ENCODE results near the gene RNPEPL1. TPM values are rescaled to one million over a fixed set of nuclear protein-coding genes. Genes with fewer than 3 reads are reported as not detected.

The RNPEPL1 gene
- total RNA-seq, 1 experiment from 2014 or later: 28.4 TPM

- Histone ChIP-seq H3K79me2 (ENCODE audit: low read length) (peaks cover 37% of the 10 kb centered on the region), H3K4me1 (ENCODE audit: low read length) (peaks cover 38% of the 10 kb centered on the region), H4K20me1 (ENCODE audit: insufficient read depth, low read depth, low read length) (no peaks in the 10 kb centered on the region; the same call in 1 of the 2 replicates)
Measured at GRCh38 chr2:240570531-240571313, 2.4 kb downstream of the RNPEPL1 start.

GRCh38 chr2:240571314-240571973, 3.2 kb downstream of the RNPEPL1 start:
- Histone ChIP-seq H3K4me1 (ENCODE audit: low read length) (peaks cover 32% of the 10 kb centered on the region), H3K9me2 (replicated peaks; ENCODE audit: insufficient read depth, low read length) (no peaks in the 10 kb centered on the region), H4K20me1 (ENCODE audit: insufficient read depth, low read depth, low read length) (no peaks in the 10 kb centered on the region; the same call in 1 of the 2 replicates), H2AFZ (ENCODE audit: low read length) (no peak overlapping the region), H3K4me3 (ENCODE audit: low read length) (no peak overlapping the region), H3K9ac (ENCODE audit: low read length) (no peak overlapping the region), H3K79me2 (ENCODE audit: low read length) (peaks cover 37% of the 10 kb centered on the region), H3K36me3 (ENCODE audit: insufficient read depth, low read length) (no peaks in the 10 kb centered on the region), H3K27ac (ENCODE audit: low read length) (no peak overlapping the region), H3K27me3 (ENCODE audit: low read length) (no peaks in the 10 kb centered on the region), H3K4me2 (ENCODE audit: low read depth, low read length, poor library complexity, severe bottlenecking) (no peak overlapping the region), H3K9me3 (ENCODE audit: low read length) (no peaks in the 10 kb centered on the region)
- DNase-seq: no peak

More at GRCh38 chr2:240570531-240571313, 2.4 kb downstream of the RNPEPL1 start:
- Histone ChIP-seq H3K4me3 (ENCODE audit: low read length) (peak overlapping the region; percentile 99; the same call in 1 of the 2 replicates), H3K27ac (ENCODE audit: low read length) (no peak overlapping the region), H3K36me3 (ENCODE audit: insufficient read depth, low read length) (no peaks in the 10 kb centered on the region), H3K4me2 (ENCODE audit: low read depth, low read length, poor library complexity, severe bottlenecking) (peak overlapping the region; percentile 96), H3K9ac (ENCODE audit: low read length) (peak overlapping the region; percentile 96), H3K9me3 (ENCODE audit: low read length) (no peaks in the 10 kb centered on the region), H3K9me2 (replicated peaks; ENCODE audit: insufficient read depth, low read length) (no peaks in the 10 kb centered on the region), H2AFZ (ENCODE audit: low read length) (no peak overlapping the region), H3K27me3 (ENCODE audit: low read length) (no peaks in the 10 kb centered on the region)
- DNase-seq: no peak

GRCh38 chr2:240572141-240573031, 4.1 kb downstream of the RNPEPL1 start:
- peaks cover 32% of the 10 kb centered on the region for H3K79me2 ChIP-seq (ENCODE audit: low read length)
- no peak overlapping the region for H3K27ac ChIP-seq (ENCODE audit: low read length)
- H3K36me3 ChIP-seq (ENCODE audit: insufficient read depth, low read length): no peaks in the 10 kb centered on the region
- H2AFZ ChIP-seq (ENCODE audit: low read length): no peak overlapping the region
- no peaks in the 10 kb centered on the region for H3K9me3 ChIP-seq (ENCODE audit: low read length)
- no peaks in the 10 kb centered on the region for H3K27me3 ChIP-seq (ENCODE audit: low read length)
- H4K20me1 ChIP-seq (ENCODE audit: insufficient read depth, low read depth, low read length): no peaks in the 10 kb centered on the region; the same call in 1 of the 2 replicates
- H3K9me2 ChIP-seq (replicated peaks; ENCODE audit: insufficient read depth, low read length): no peaks in the 10 kb centered on the region
- no peak overlapping the region for H3K4me2 ChIP-seq (ENCODE audit: low read depth, low read length, poor library complexity, severe bottlenecking)
- H3K4me1 ChIP-seq (ENCODE audit: low read length): peaks cover 23% of the 10 kb centered on the region
- DNase-seq: no peak
- H3K4me3 ChIP-seq (ENCODE audit: low read length): no peak overlapping the region
- no peak overlapping the region for H3K9ac ChIP-seq (ENCODE audit: low read length)

GRCh38 chr2:240573071-240573515, 4.8 kb downstream of the RNPEPL1 start:
- Histone ChIP-seq H3K9me2 (replicated peaks; ENCODE audit: insufficient read depth, low read length) (no peaks in the 10 kb centered on the region), H3K27me3 (ENCODE audit: low read length) (no peaks in the 10 kb centered on the region), H3K4me1 (ENCODE audit: low read length) (peaks cover 17% of the 10 kb centered on the region), H3K79me2 (ENCODE audit: low read length) (peaks cover 34% of the 10 kb centered on the region), H3K27ac (ENCODE audit: low read length) (no peak overlapping the region), H2AFZ (ENCODE audit: low read length) (no peak overlapping the region), H3K36me3 (ENCODE audit: insufficient read depth, low read length) (no peaks in the 10 kb centered on the region), H3K9me3 (ENCODE audit: low read length) (no peaks in the 10 kb centered on the region), H4K20me1 (ENCODE audit: insufficient read depth, low read depth, low read length) (no peaks in the 10 kb centered on the region; the same call in 1 of the 2 replicates), H3K4me2 (ENCODE audit: low read depth, low read length, poor library complexity, severe bottlenecking) (no peak overlapping the region), H3K9ac (ENCODE audit: low read length) (no peak overlapping the region), H3K4me3 (ENCODE audit: low read length) (no peak overlapping the region)
- no peak for DNase-seq

GRCh38 chr2:240573516-240574385, 5.5 kb downstream of the RNPEPL1 start:
- no peak overlapping the region for H2AFZ ChIP-seq (ENCODE audit: low read length)
- no peaks in the 10 kb centered on the region for H3K9me2 ChIP-seq (replicated peaks; ENCODE audit: insufficient read depth, low read length)
- no peak for DNase-seq
- no peak overlapping the region for H3K9ac ChIP-seq (ENCODE audit: low read length)
- peaks cover 36% of the 10 kb centered on the region for H3K79me2 ChIP-seq (ENCODE audit: low read length)
- H3K36me3 ChIP-seq (ENCODE audit: insufficient read depth, low read length): no peaks in the 10 kb centered on the region
- H3K27ac ChIP-seq (ENCODE audit: low read length): no peak overlapping the region
- H3K4me3 ChIP-seq (ENCODE audit: low read length): no peak overlapping the region
- no peaks in the 10 kb centered on the region for H3K27me3 ChIP-seq (ENCODE audit: low read length)
- H4K20me1 ChIP-seq (ENCODE audit: insufficient read depth, low read depth, low read length): no peaks in the 10 kb centered on the region; the same call in 1 of the 2 replicates
- no peak overlapping the region for H3K4me2 ChIP-seq (ENCODE audit: low read depth, low read length, poor library complexity, severe bottlenecking)
- peaks cover 17% of the 10 kb centered on the region for H3K4me1 ChIP-seq (ENCODE audit: low read length)
- H3K9me3 ChIP-seq (ENCODE audit: low read length): no peaks in the 10 kb centered on the region

- no peaks in the 10 kb centered on the region for H3K9me3 ChIP-seq (ENCODE audit: low read length)
- H3K36me3 ChIP-seq (ENCODE audit: insufficient read depth, low read length): no peaks in the 10 kb centered on the region
- no peaks in the 10 kb centered on the region for H3K27me3 ChIP-seq (ENCODE audit: low read length)
- H3K27ac ChIP-seq (ENCODE audit: low read length): no peak overlapping the region
- no peak overlapping the region for H2AFZ ChIP-seq (ENCODE audit: low read length)
- H3K9ac ChIP-seq (ENCODE audit: low read length): no peak overlapping the region
- peaks cover 18% of the 10 kb centered on the region for H3K4me1 ChIP-seq (ENCODE audit: low read length)
- no peaks in the 10 kb centered on the region for H3K9me2 ChIP-seq (replicated peaks; ENCODE audit: insufficient read depth, low read length)
- DNase-seq: no peak
- peaks cover 35% of the 10 kb centered on the region for H3K79me2 ChIP-seq (ENCODE audit: low read length)
- H3K4me3 ChIP-seq (ENCODE audit: low read length): no peak overlapping the region
- peaks cover 8% of the 10 kb centered on the region for H4K20me1 ChIP-seq (ENCODE audit: insufficient read depth, low read depth, low read length)
- H3K4me2 ChIP-seq (ENCODE audit: low read depth, low read length, poor library complexity, severe bottlenecking): no peak overlapping the region
Measured at GRCh38 chr2:240574386-240575100, 6.3 kb downstream of the RNPEPL1 start.

Measured in Karpas-422 (cell line).